Measurements from ENCODE around the gene OSTF1. TPM values are rescaled to one million over a fixed set of nuclear protein-coding genes. Genes with fewer than 3 reads are reported as not detected.

The OSTF1 gene
- 10 to 100 TPM; 33.0 to 38.0 TPM for total RNA-seq

GRCh38 chr9:75087824-75088645, at the start of gene OSTF1, which contains the start of gene NMRK1:
TSS of gene OSTF1 (plus strand) at chr9:75088514. CDS start at chr9:75088693, 179 bp downstream.
TSS of gene NMRK1 (minus strand) at chr9:75088155. CDS start at chr9:75083115, 5,040 bp downstream.

Small RNA genes lying within 50 kb of the gene (small RNA-seq; reads per million reads assigned to genes)
- gene RF00019, result 0 reads per million in 2 donors

Other genes with a start within 250 kb of the OSTF1 start
- gene TRPM6, start 200.6 kb upstream of the OSTF1 start, total RNA-seq, result under 1 TPM; under 0.01 to 0.33 TPM
- 10 to 100 TPM in 1 of 2 donors, 1 to 10 TPM in 1; 5.5 to 11.0 TPM for gene C9orf40, start 135.6 kb upstream of the OSTF1 start, total RNA-seq
- 10 to 100 TPM; 22.7 to 23.3 TPM for gene CARNMT1, start 60.2 kb upstream of the OSTF1 start, total RNA-seq
- 10 to 100 TPM; 12.0 to 16.0 TPM for gene NMRK1, start 359 bp upstream of the OSTF1 start, total RNA-seq